H1 (cell line): ENCODE results near the gene NPTX1. TPM values are rescaled to one million over a fixed set of nuclear protein-coding genes. Genes with fewer than 3 reads are reported as not detected.

Experiments used
- CTCF ChIA-PET: fragments of 300-600 bp; sonication (Branson Sonifier 250); formaldehyde crosslinking; loops from one replicate; lab custom pipeline; 2021; ENCODE audit not compliant: partially characterized antibody; lab: Charles Lee
- POLR2A ChIA-PET: fragments of 300-600 bp; sonication (Branson Sonifier 250); formaldehyde crosslinking; loops from one replicate; lab custom pipeline; 2021; ENCODE audit warnings: inconsistent platforms; ENCODE audit not compliant: partially characterized antibody; lab: Charles Lee
- DNase-seq, 2 experiments: peaks; one replicate each; pipeline versions ENCODE4 v3.0.0 to v3.0.0-alpha.2; 2010 to 2022; ENCODE audit warnings: low spot score in 2 of 2, low read depth in 1 of 2, mixed read lengths in 1 of 2
- FAIRE-seq: peaks from 2 replicates; lab custom pipeline; 2011; peaks lifted over from hg19 to GRCh38; lab: Jason Lieb, UNC
- H2AFZ ChIP-seq: 2 replicates; pipeline ENCODE4 v1.8.1; 2012; ENCODE audit warnings: low read length, inconsistent platforms
- H2AK5ac ChIP-seq: 2 replicates; pipeline ENCODE4 v1.6.1; 2013; ENCODE audit warnings: low read depth, low read length
- H2BK120ac ChIP-seq: replicated peaks from 2 replicates; pipeline ENCODE3; 2013; ENCODE audit warnings: low read depth, low read length, inconsistent platforms
- H2BK12ac ChIP-seq: 2 replicates; pipeline ENCODE4 v1.6.1; 2013; ENCODE audit warnings: low read depth, low read length
- H2BK15ac ChIP-seq: 2 replicates; pipeline ENCODE4 v1.6.1; 2013; ENCODE audit warnings: low read length
- H2BK20ac ChIP-seq: 2 replicates; pipeline ENCODE4 v1.6.1; 2013; ENCODE audit warnings: low read length
- H2BK5ac ChIP-seq: 2 replicates; pipeline ENCODE4 v1.6.1; 2013; ENCODE audit warnings: low read depth, low read length
- H3K14ac ChIP-seq: 2 replicates; pipeline ENCODE4 v1.6.1; 2013; ENCODE audit warnings: inconsistent platforms; ENCODE audit not compliant: insufficient read length
- H3K18ac ChIP-seq: 2 replicates; pipeline ENCODE4 v1.6.1; 2013; ENCODE audit warnings: low read length; ENCODE audit errors: extremely low read depth
- H3K23ac ChIP-seq: 2 replicates; pipeline ENCODE4 v1.6.1; 2013; ENCODE audit warnings: inconsistent platforms; ENCODE audit not compliant: insufficient read length
- H3K23me2 ChIP-seq: 2 replicates; pipeline ENCODE4 v1.6.1; 2013; ENCODE audit warnings: low read depth, low read length
- H3K27ac ChIP-seq: 2 replicates; pipeline ENCODE4 v1.6.1; 2011; ENCODE audit warnings: low read depth, low read length, inconsistent platforms
- H3K27me3 ChIP-seq, 4 experiments: replicated peaks in 1 of 4; 1 replicate in 1 of 4; 2 replicates in 3 of 4; pipeline versions ENCODE4 v1.6.1 to v1.8.1; 2011 to 2013; ENCODE audit warnings: low read length in 3 of 4, mild to moderate bottlenecking in 3 of 4, inconsistent platforms in 2 of 4, mixed read lengths in 2 of 4, moderate library complexity in 1 of 4; ENCODE audit not compliant: control insufficient read depth in 3 of 4, insufficient read depth in 3 of 4; ENCODE audit errors: extremely low read depth in 1 of 4
- H3K36me3 ChIP-seq, 4 experiments: 2 replicates each; pipeline versions ENCODE4 v1.6.1 to v1.8.1; 2011 to 2013; ENCODE audit warnings: mild to moderate bottlenecking in 4 of 4, low read length in 3 of 4, moderate library complexity in 2 of 4, control low read depth in 1 of 4, inconsistent platforms in 1 of 4; ENCODE audit not compliant: insufficient read depth in 4 of 4, control insufficient read depth in 2 of 4
- H3K4ac ChIP-seq: replicated peaks from 2 replicates; pipeline ENCODE3; 2013; ENCODE audit warnings: low read length, low read depth, mixed read lengths, inconsistent platforms; ENCODE audit not compliant: insufficient read length
- H3K4me1 ChIP-seq, 4 experiments: replicated peaks in 1 of 4; 1 replicate in 1 of 4; 2 replicates in 3 of 4; pipeline versions ENCODE4 v1.6.1 to v1.8.1; 2011 to 2013; ENCODE audit warnings: low read length in 3 of 4, inconsistent platforms in 2 of 4, mixed read lengths in 1 of 4; ENCODE audit not compliant: insufficient read depth in 4 of 4, control insufficient read depth in 3 of 4
- H3K4me2 ChIP-seq, 2 experiments: 2 replicates each; pipeline versions ENCODE4 v1.6.1 to v1.8.1; 2011 to 2013; ENCODE audit warnings: low read depth in 2 of 2, low read length in 2 of 2, control low read depth in 1 of 2, inconsistent platforms in 1 of 2, mild to moderate bottlenecking in 1 of 2; ENCODE audit not compliant: insufficient read depth in 1 of 2
- H3K4me3 ChIP-seq, 4 experiments: fragments of 200-600, 300-600 bp in 1 of 4; sonication (generic), shearing (Covaris generic), sonication (Bioruptor Twin) in 1 of 4; 2 replicates each; pipeline versions ENCODE4 v1.5.1 to v1.8.1; 2011 to 2016; ENCODE audit warnings: low read length in 4 of 4, low read depth in 3 of 4, control low read depth in 2 of 4, inconsistent platforms in 2 of 4, mild to moderate bottlenecking in 2 of 4, mixed read lengths in 1 of 4, moderate library complexity in 1 of 4; ENCODE audit not compliant: insufficient read depth in 2 of 4; ENCODE audit errors: extremely low read depth in 1 of 4
- H3K56ac ChIP-seq: replicated peaks from 2 replicates; pipeline ENCODE3; 2013; ENCODE audit warnings: low read depth, mild to moderate bottlenecking, mixed read lengths, low read length, inconsistent platforms; ENCODE audit not compliant: insufficient read length
- H3K79me1 ChIP-seq: 2 replicates; pipeline ENCODE4 v1.6.1; 2013; ENCODE audit warnings: low read depth, low read length, control low read depth
- H3K79me2 ChIP-seq, 2 experiments: 2 replicates each; pipeline versions ENCODE4 v1.6.1 to v1.8.1; 2012 to 2013; ENCODE audit warnings: low read length in 2 of 2, mild to moderate bottlenecking in 2 of 2, inconsistent platforms in 1 of 2; ENCODE audit not compliant: insufficient read depth in 2 of 2, control insufficient read depth in 1 of 2
- H3K9ac ChIP-seq, 4 experiments: replicated peaks in 1 of 4; 1 replicate in 1 of 4; 2 replicates in 3 of 4; pipeline versions ENCODE4 v1.6.1 to v1.8.1; 2011 to 2013; ENCODE audit warnings: low read depth in 3 of 4, low read length in 3 of 4, control low read depth in 2 of 4, mild to moderate bottlenecking in 2 of 4, moderate library complexity in 2 of 4, inconsistent platforms in 1 of 4; ENCODE audit errors: extremely low read depth in 1 of 4
- H3K9me3 ChIP-seq, 2 experiments: 2 replicates each; pipeline versions ENCODE4 v1.6.1 to v1.8.1; 2012 to 2013; ENCODE audit warnings: mild to moderate bottlenecking in 2 of 2, moderate library complexity in 2 of 2, control low read depth in 1 of 2, inconsistent platforms in 1 of 2, low read depth in 1 of 2, low read length in 1 of 2, mixed read lengths in 1 of 2; ENCODE audit not compliant: insufficient read depth in 2 of 2
- H4K20me1 ChIP-seq, 2 experiments: replicated peaks in 1 of 2; 2 replicates each; pipeline versions ENCODE3 to v1.8.1; 2011 to 2013; ENCODE audit warnings: inconsistent platforms in 2 of 2, low read length in 2 of 2, mild to moderate bottlenecking in 1 of 2; ENCODE audit not compliant: insufficient read depth in 2 of 2, control insufficient read depth in 1 of 2
- H4K5ac ChIP-seq: 2 replicates; pipeline ENCODE4 v1.6.1; 2013; ENCODE audit warnings: low read length, low read depth, mixed read lengths, inconsistent platforms; ENCODE audit not compliant: insufficient read length
- H4K8ac ChIP-seq: 2 replicates; pipeline ENCODE4 v1.8.0; 2013; ENCODE audit warnings: mild to moderate bottlenecking, moderate library complexity, low read length, inconsistent platforms; ENCODE audit not compliant: insufficient read depth; ENCODE audit errors: extremely low read depth
- H4K91ac ChIP-seq: replicated peaks from 2 replicates; pipeline ENCODE3; 2013; ENCODE audit warnings: low read length, mixed read lengths, inconsistent platforms; ENCODE audit not compliant: insufficient read length
- CBX8 ChIP-seq: fragments of 300-800, 300-1000 bp; sonication (generic); IDR thresholded peaks from 2 replicates; pipeline ENCODE4 v1.7.1; 2016; ENCODE audit warnings: low read depth, low read length, borderline replicate concordance
- CHD1 ChIP-seq: IDR thresholded peaks from 2 replicates; pipeline ENCODE4 v1.6.1; 2012; ENCODE audit warnings: low read depth, low read length, improper control_type of control experiment
- E2F6 ChIP-seq: IDR thresholded peaks from 2 replicates; pipeline ENCODE4 v1.6.1; 2012; ENCODE audit warnings: inconsistent platforms
- JUND ChIP-seq: IDR thresholded peaks from 2 replicates; pipeline ENCODE4 v1.6.1; 2011; ENCODE audit warnings: mild to moderate bottlenecking, improper control_type of control experiment, low read length
- PHF8 ChIP-seq: fragments of 200-600 bp; sonication (generic); conservative IDR thresholded peaks from 2 replicates; pipeline ENCODE4 v1.7.1; 2012; ENCODE audit warnings: low read depth, mild to moderate bottlenecking, inconsistent platforms, low read length, moderate library complexity
- RAD21 ChIP-seq, 2 experiments: IDR thresholded peaks in 1 of 2; conservative IDR thresholded peaks in 1 of 2; 2 replicates each; pipeline ENCODE4 v1.6.1; 2011; ENCODE audit warnings: low read depth in 2 of 2, low read length in 2 of 2, improper control_type of control experiment in 1 of 2, inconsistent platforms in 1 of 2, mild to moderate bottlenecking in 1 of 2, moderate library complexity in 1 of 2
- SIN3A ChIP-seq, 2 experiments: IDR thresholded peaks in 1 of 2; conservative IDR thresholded peaks in 1 of 2; 2 replicates each; pipeline ENCODE4 v1.6.1; 2011 to 2012; ENCODE audit warnings: low read length in 2 of 2, improper control_type of control experiment in 1 of 2, low read depth in 1 of 2, mild to moderate bottlenecking in 1 of 2
- SIRT6 ChIP-seq: IDR thresholded peaks from one replicate; pipeline ENCODE4 v1.7.1; 2012; ENCODE audit warnings: low read length, inconsistent platforms
- SIX5 ChIP-seq: IDR thresholded peaks from 2 replicates; pipeline ENCODE4 v1.6.1; 2011; ENCODE audit warnings: mild to moderate bottlenecking, low read depth, low read length
- TCF12 ChIP-seq: IDR thresholded peaks from 2 replicates; pipeline ENCODE4 v1.6.1; 2011; ENCODE audit warnings: low read depth, mild to moderate bottlenecking, low read length
- ZNF274 ChIP-seq: IDR thresholded peaks from 2 replicates; pipeline ENCODE4 v1.7.0; 2012; ENCODE audit warnings: low read length, borderline replicate concordance; ENCODE audit errors: extremely low read depth
- WGBS, 2 experiments: shearing (Covaris generic) in 1 of 2; methylation state at CpG; one replicate each; pipeline versions ENCODE4 v1.1.6 to v1.1.7; 2013 to 2015; ENCODE audit warnings: low lambda C conversion rate in 2 of 2, mixed read lengths in 2 of 2, inconsistent platforms in 1 of 2, low coverage in 1 of 2, missing lambda C conversion rate in 1 of 2; ENCODE audit not compliant: insufficient replicate concordance in 2 of 2, insufficient coverage in 1 of 2, insufficient read length in 1 of 2; ENCODE audit errors: extremely low coverage in 1 of 2, missing lambda C conversion rate in 1 of 2; 5-methylcytosine and 5-hydroxymethylcytosine counted together
- polyA plus RNA-seq, 7 experiments: library from polyadenylated mRNA; depleted of rRNA in 3 of 7; stranded (reverse) in 5 of 7; unstranded in 2 of 7; fragments of >200 nt in 5 of 7; fragments of 200-250 nt in 2 of 7; gene quantifications; 1 replicate in 5 of 7; 2 replicates in 1 of 7; 4 replicates in 1 of 7; pipeline versions ENCODE4 v1.2.1 to v1.2.3, GENCODE V29; 2011 to 2013; ENCODE audit warnings: missing spikeins in 2 of 7, mixed read lengths in 2 of 7
- total RNA-seq: library from RNA; stranded (reverse); fragmentation: NEBNext Ultra II Directional; extraction: Animal tissue kit (Norgen Biotek cat#: 25700); gene quantifications from 2 replicates; pipeline ENCODE4 v1.2.1, GENCODE V29; 2021
- TF ChIP-seq, protein P1 (sequence below): IDR thresholded peaks from 2 replicates; pipeline ENCODE4 v1.6.1; 2011; ENCODE audit warnings: low read length, improper control_type of control experiment

NPTX1 gene
- total and polyA plus RNA-seq, 2 of the 8 experiments (the other 6 are each of a cell fraction or from before 2014, with no cell fraction given): 12.0 to 17.9 TPM

- Histone ChIP-seq H2AFZ (no peak overlapping the region), H3K56ac (no peak overlapping the region), H3K79me1 (no peaks in the 10 kb centered on the region), H2BK12ac (no peak overlapping the region), H3K27ac (no peak overlapping the region), H3K79me2 (no peaks in the 10 kb centered on the region), H4K20me1 (peaks cover 0 to 9% of the 10 kb centered on the region in 2 experiments), H2BK15ac (no peak overlapping the region), H3K4me3 (no peak overlapping the region), H3K4ac (no peak overlapping the region), H3K9me3 (no peaks in the 10 kb centered on the region), H2BK120ac (no peak overlapping the region), H3K4me1 (no peaks in the 10 kb centered on the region; a peak in 1 of 7 replicates), H3K23ac (no peak overlapping the region), H3K14ac (no peak overlapping the region), H4K8ac (no peak overlapping the region), H3K23me2 (no peaks in the 10 kb centered on the region; the same call in 1 of the 2 replicates), H3K27me3 (peaks cover 0 to 9% (median 4%) of the 10 kb centered on the region in 4 experiments; a peak in 4 of 7 replicates), H2BK5ac (no peak overlapping the region), H3K4me2 (no peak overlapping the region), H2AK5ac (no peak overlapping the region), H3K36me3 (no peaks in the 10 kb centered on the region), H3K9ac (no peak overlapping the region), H2BK20ac (no peak overlapping the region), H4K5ac (no peak overlapping the region), H4K91ac (no peak overlapping the region), H3K18ac (no peak overlapping the region)
- TF ChIP-seq SIX5: no peak
- TF ChIP-seq SIN3A (conservative IDR thresholded peaks at IDR 0.05 in 1 of 2, IDR thresholded peaks at IDR 0.05 in 1 of 2; ENCODE audit: low read depth in 1 of 2, low read length in 2 of 2): no peak
- TF ChIP-seq JUND: no peak
- no peak for TF ChIP-seq RAD21 (IDR thresholded peaks at IDR 0.05 in 1 of 2, conservative IDR thresholded peaks at IDR 0.05 in 1 of 2; ENCODE audit: low read depth in 2 of 2, low read length in 2 of 2)
- TF ChIP-seq CBX8: no peak
- no peak for TF ChIP-seq ZNF274
- no peak for TF ChIP-seq SIRT6
- TF ChIP-seq, protein P1, sequence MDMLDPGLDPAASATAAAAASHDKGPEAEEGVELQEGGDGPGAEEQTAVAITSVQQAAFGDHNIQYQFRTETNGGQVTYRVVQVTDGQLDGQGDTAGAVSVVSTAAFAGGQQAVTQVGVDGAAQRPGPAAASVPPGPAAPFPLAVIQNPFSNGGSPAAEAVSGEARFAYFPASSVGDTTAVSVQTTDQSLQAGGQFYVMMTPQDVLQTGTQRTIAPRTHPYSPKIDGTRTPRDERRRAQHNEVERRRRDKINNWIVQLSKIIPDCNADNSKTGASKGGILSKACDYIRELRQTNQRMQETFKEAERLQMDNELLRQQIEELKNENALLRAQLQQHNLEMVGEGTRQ: no peak
- TF ChIP-seq PHF8: no peak
- TF ChIP-seq CHD1: no peak
- TF ChIP-seq E2F6: no peak
- no peak for TF ChIP-seq TCF12
- 83% methylated on average over 8 of the region's 8 CpGs; no CpG with 5 or more reads in 1 of the 2 experiments for WGBS, 2 experiments
- CTCF ChIA-PET: interaction anchor here (0.7 to 3.0 kb wide), 10 partner anchors 10 to 185 kb away, joined by 3 to 9 read pairs (median 3); no protein-coding TSS in a partner anchor
- DNase-seq: no peak
- POLR2A ChIA-PET: interaction anchor here (1.1 to 2.4 kb wide), 5 partner anchors 9 to 14 kb away, joined by 4 to 8 read pairs (median 4); partner anchors contain the start of gene NPTX1
- FAIRE-seq: no peak
Measured at GRCh38 chr17:80464486-80464885, 11.9 kb downstream of the NPTX1 start.
